Lower lobe of right lung (tissue), 2 donors: Measurements from ENCODE around the gene TNFRSF11A. TPM values are rescaled to one million over a fixed set of nuclear protein-coding genes. Genes with fewer than 3 reads are reported as not detected.

ENCODE experiments used
- ATAC-seq, 2 donors: fragments of 200-7000 bp; cut with Tn5 transposase; one replicate each; pipeline ENCODE4 v1.9.1; 2020 to 2022; ENCODE audit warnings: mild to moderate bottlenecking in 2 of 2, moderate library complexity in 2 of 2
- DNase-seq: peaks from one replicate; pipeline ENCODE4 v3.0.0-alpha.2; 2020
- H3K27ac ChIP-seq: fragments of 200-600 bp; one replicate; pipeline ENCODE4 v1.8.0; 2022
- H3K27me3 ChIP-seq: fragments of 200-600 bp; one replicate; pipeline ENCODE4 v1.8.0; 2022; ENCODE audit warnings: low read depth
- H3K36me3 ChIP-seq: fragments of 200-600 bp; one replicate; pipeline ENCODE4 v1.8.0; 2022; ENCODE audit warnings: mild to moderate bottlenecking
- H3K4me1 ChIP-seq: fragments of 200-600 bp; one replicate; pipeline ENCODE4 v1.8.0; 2022
- H3K4me3 ChIP-seq: fragments of 200-600 bp; one replicate; pipeline ENCODE4 v1.8.0; 2022; ENCODE audit warnings: mild to moderate bottlenecking
- H3K9me3 ChIP-seq: fragments of 200-600 bp; one replicate; pipeline ENCODE4 v1.8.0; 2022
- CTCF ChIP-seq: fragments of 200-600 bp; IDR thresholded peaks from one replicate; pipeline ENCODE4 v1.8.0; 2022; ENCODE audit warnings: antibody characterized with exemption, mild to moderate bottlenecking
- intact Hi-C: fragments of 100-400 bp; cut with DNase I; formaldehyde crosslinking; loops from one replicate; pipeline ENCODE4 v1.11.0; 2022
- total RNA-seq: library from RNA; stranded (reverse); fragmentation: NEBNext Ultra II Directional; extraction: Animal tissue kit (Norgen Biotek cat#: 25700); gene quantifications from one replicate; pipeline ENCODE4 v1.2.1, GENCODE V29; 2021
- donor health status: DM: no; HTN: yes; CAD: no; lungs with severe emphysema.

The TNFRSF11A gene
- total RNA-seq, 1 donor from 2014 or later, result 3.9 TPM

- no peak for ATAC-seq
- intact Hi-C loops, result no loop called here
- no peak for TF ChIP-seq CTCF
Observed at GRCh38 chr18:62326646-62327348, 1.7 kb downstream of the TNFRSF11A start.

GRCh38 chr18:62327977-62328376, 2.9 kb downstream of the TNFRSF11A start:
- DNase-seq (no peak), ATAC-seq (no peak)
- Histone ChIP-seq H3K9me3 (no peaks in the 10 kb centered on the region), H3K27ac (no peak overlapping the region), H3K4me3 (no peak overlapping the region), H3K36me3 (no peaks in the 10 kb centered on the region), H3K27me3 (peaks cover 49% of the 10 kb centered on the region), H3K4me1 (peaks cover 64% of the 10 kb centered on the region)
- intact Hi-C loops, result no loop called here
- no peak for TF ChIP-seq CTCF

More at GRCh38 chr18:62326646-62327348, 1.7 kb downstream of the TNFRSF11A start:
- H3K9me3 ChIP-seq, result no peaks in the 10 kb centered on the region
- no peak for DNase-seq
- H3K36me3 ChIP-seq, result no peaks in the 10 kb centered on the region
- H3K4me1 ChIP-seq, result peaks cover 62% of the 10 kb centered on the region
- H3K27ac ChIP-seq, result no peak overlapping the region
- H3K4me3 ChIP-seq, result peak overlapping the region; percentile 58
- H3K27me3 ChIP-seq, result peaks cover 47% of the 10 kb centered on the region

DNA sequence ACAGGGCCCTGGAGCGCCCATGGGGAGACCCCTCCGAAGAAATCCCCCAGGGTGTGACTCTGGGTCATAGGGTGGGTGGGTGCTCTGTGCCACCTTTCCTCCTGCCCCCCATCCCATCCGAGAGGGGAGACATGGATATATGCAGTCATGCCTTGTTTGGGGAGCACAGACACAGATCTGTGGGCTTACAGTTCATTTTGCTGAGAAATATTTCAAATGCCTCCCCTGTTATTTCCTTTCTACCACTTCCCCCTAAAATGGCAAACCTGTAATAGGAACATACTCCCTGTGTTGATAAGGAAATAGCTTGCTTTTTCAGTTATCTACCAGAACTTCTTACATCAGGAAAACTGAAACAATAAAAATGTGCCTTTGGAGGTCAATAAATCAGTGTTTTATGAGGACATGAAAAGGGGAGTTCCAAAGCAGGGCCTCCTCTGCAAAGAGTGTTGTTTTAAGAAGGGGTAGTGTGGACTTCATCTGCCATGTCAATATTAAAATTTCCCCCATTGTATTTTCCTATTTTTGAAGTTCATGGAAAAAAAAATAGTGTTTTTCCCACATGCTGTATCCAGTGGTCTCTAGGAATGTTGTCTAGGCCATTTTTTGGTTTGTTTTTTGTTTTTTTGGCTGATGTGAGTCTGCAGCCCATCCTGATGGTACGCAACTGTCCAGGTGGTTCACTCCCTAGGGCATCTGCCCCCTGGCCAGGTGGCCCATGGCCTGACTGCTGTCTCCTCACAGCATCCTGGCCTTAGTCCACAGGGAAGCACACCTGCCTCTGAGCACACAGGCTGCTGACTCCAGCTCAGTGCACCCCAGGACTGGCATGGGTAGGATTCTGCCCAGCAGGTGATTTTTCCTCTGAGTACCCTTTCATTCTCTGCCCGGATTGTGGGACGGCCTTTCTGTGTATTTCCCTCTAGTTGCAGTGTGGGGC, 3.7 kb downstream of the TNFRSF11A start:
- Histone ChIP-seq H3K4me3 (no peak overlapping the region), H3K9me3 (no peaks in the 10 kb centered on the region), H3K36me3 (no peaks in the 10 kb centered on the region), H3K4me1 (peaks cover 60% of the 10 kb centered on the region), H3K27me3 (peaks cover 49% of the 10 kb centered on the region), H3K27ac (no peak overlapping the region)
- intact Hi-C loops, result no loop called here
- DNase-seq (no peak), ATAC-seq (no peak)
- no peak for TF ChIP-seq CTCF

DNA sequence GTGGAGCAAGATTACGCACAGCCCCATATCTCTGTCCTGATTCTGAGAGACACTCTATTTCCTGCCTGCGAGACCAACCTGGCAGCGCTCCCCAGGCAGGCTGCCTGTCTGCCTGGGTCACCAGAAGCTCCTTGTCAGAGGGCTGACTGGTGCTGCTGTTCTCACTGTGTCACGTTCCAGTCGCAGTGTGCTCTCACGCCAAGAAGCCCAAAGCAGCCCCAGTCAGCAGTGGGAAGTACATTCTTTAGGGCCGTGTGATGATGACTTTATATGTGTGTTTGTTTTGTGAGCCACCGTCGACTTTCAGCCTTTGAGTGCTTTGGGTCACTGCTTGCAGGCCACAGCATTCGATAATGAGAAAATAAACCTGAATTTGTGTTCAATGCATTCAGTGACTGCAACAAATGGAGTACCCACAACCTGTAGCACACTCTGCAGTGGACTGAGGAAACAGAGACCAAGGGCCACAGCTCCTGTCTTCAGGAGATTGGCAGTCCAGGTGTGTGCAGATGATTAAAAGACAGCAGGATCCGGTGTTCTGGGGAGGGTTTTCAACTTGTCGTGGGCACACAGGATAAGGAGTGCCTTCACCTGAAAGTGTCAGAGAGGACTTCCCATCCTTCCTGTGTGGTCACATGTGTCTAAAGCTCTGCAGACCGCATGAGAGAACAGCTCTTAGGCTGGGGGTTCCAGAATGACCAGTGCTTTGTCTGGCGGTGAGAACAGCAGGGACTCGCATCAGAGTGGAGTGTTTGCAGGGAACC, 4.8 kb downstream of the TNFRSF11A start:
- Histone ChIP-seq H3K4me1 (peaks cover 54% of the 10 kb centered on the region), H3K9me3 (no peaks in the 10 kb centered on the region), H3K4me3 (no peak overlapping the region), H3K27ac (no peak overlapping the region), H3K36me3 (no peaks in the 10 kb centered on the region), H3K27me3 (peaks cover 47% of the 10 kb centered on the region)
- ATAC-seq, result peak in 1 of 2 donors; percentile 27
- no peak for DNase-seq
- no peak for TF ChIP-seq CTCF
- intact Hi-C loops, result no loop called here

DNA sequence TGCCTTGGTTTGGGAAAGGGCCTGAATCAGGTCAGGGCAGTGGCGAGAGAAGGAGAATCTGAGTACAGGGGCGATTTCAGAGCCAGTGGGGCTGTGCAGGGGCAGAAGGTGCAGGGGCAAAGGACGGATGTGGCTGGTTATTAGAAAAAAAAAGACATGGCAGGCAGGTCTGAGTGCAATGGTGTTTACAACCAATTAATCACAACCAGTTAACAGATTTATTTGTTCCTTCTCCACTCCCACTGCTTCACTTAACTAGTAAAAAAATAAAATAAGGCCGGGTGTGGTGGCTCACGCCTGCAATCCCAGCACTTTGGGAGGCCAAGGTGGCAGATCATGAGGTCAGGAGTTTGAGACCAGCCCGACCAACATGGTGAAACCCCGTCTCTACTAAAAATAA, 5.5 kb downstream of the TNFRSF11A start:
- TF ChIP-seq CTCF, result no peak
- Histone ChIP-seq H3K27ac (no peak overlapping the region), H3K4me1 (peaks cover 51% of the 10 kb centered on the region), H3K4me3 (no peak overlapping the region), H3K27me3 (peaks cover 43% of the 10 kb centered on the region), H3K36me3 (no peaks in the 10 kb centered on the region), H3K9me3 (no peaks in the 10 kb centered on the region)
- DNase-seq (no peak), ATAC-seq (no peak)
- intact Hi-C loops, result no loop called here
